H1 (cell line): ENCODE data around the gene PDE4D. TPM values are rescaled to one million over a fixed set of nuclear protein-coding genes. Genes with fewer than 3 reads are reported as not detected.

Experiments used
- CTCF ChIA-PET: fragments of 300-600 bp; sonication (Branson Sonifier 250); formaldehyde crosslinking; loops from one replicate; lab custom pipeline; 2021; ENCODE audit not compliant: partially characterized antibody; lab: Charles Lee
- POLR2A ChIA-PET: fragments of 300-600 bp; sonication (Branson Sonifier 250); formaldehyde crosslinking; loops from one replicate; lab custom pipeline; 2021; ENCODE audit warnings: inconsistent platforms; ENCODE audit not compliant: partially characterized antibody; lab: Charles Lee
- DNase-seq, 2 experiments: peaks; one replicate each; pipeline versions ENCODE4 v3.0.0 to v3.0.0-alpha.2; 2010 to 2022; ENCODE audit warnings: low spot score in 2 of 2, low read depth in 1 of 2, mixed read lengths in 1 of 2
- FAIRE-seq: peaks from 2 replicates; lab custom pipeline; 2011; peaks lifted over from hg19 to GRCh38; lab: Jason Lieb, UNC
- H2AFZ ChIP-seq: 2 replicates; pipeline ENCODE4 v1.8.1; 2012; ENCODE audit warnings: low read length, inconsistent platforms
- H2AK5ac ChIP-seq: 2 replicates; pipeline ENCODE4 v1.6.1; 2013; ENCODE audit warnings: low read depth, low read length
- H2BK120ac ChIP-seq: replicated peaks from 2 replicates; pipeline ENCODE3; 2013; ENCODE audit warnings: low read depth, low read length, inconsistent platforms
- H2BK12ac ChIP-seq: 2 replicates; pipeline ENCODE4 v1.6.1; 2013; ENCODE audit warnings: low read depth, low read length
- H2BK15ac ChIP-seq: 2 replicates; pipeline ENCODE4 v1.6.1; 2013; ENCODE audit warnings: low read length
- H2BK20ac ChIP-seq: 2 replicates; pipeline ENCODE4 v1.6.1; 2013; ENCODE audit warnings: low read length
- H2BK5ac ChIP-seq: 2 replicates; pipeline ENCODE4 v1.6.1; 2013; ENCODE audit warnings: low read depth, low read length
- H3K14ac ChIP-seq: 2 replicates; pipeline ENCODE4 v1.6.1; 2013; ENCODE audit warnings: inconsistent platforms; ENCODE audit not compliant: insufficient read length
- H3K18ac ChIP-seq: 2 replicates; pipeline ENCODE4 v1.6.1; 2013; ENCODE audit warnings: low read length; ENCODE audit errors: extremely low read depth
- H3K23ac ChIP-seq: 2 replicates; pipeline ENCODE4 v1.6.1; 2013; ENCODE audit warnings: inconsistent platforms; ENCODE audit not compliant: insufficient read length
- H3K23me2 ChIP-seq: 2 replicates; pipeline ENCODE4 v1.6.1; 2013; ENCODE audit warnings: low read depth, low read length
- H3K27ac ChIP-seq: 2 replicates; pipeline ENCODE4 v1.6.1; 2011; ENCODE audit warnings: low read depth, low read length, inconsistent platforms
- H3K27me3 ChIP-seq, 4 experiments: replicated peaks in 1 of 4; 1 replicate in 1 of 4; 2 replicates in 3 of 4; pipeline versions ENCODE4 v1.6.1 to v1.8.1; 2011 to 2013; ENCODE audit warnings: low read length in 3 of 4, mild to moderate bottlenecking in 3 of 4, inconsistent platforms in 2 of 4, mixed read lengths in 2 of 4, moderate library complexity in 1 of 4; ENCODE audit not compliant: control insufficient read depth in 3 of 4, insufficient read depth in 3 of 4; ENCODE audit errors: extremely low read depth in 1 of 4
- H3K36me3 ChIP-seq, 4 experiments: 2 replicates each; pipeline versions ENCODE4 v1.6.1 to v1.8.1; 2011 to 2013; ENCODE audit warnings: mild to moderate bottlenecking in 4 of 4, low read length in 3 of 4, moderate library complexity in 2 of 4, control low read depth in 1 of 4, inconsistent platforms in 1 of 4; ENCODE audit not compliant: insufficient read depth in 4 of 4, control insufficient read depth in 2 of 4
- H3K4ac ChIP-seq: replicated peaks from 2 replicates; pipeline ENCODE3; 2013; ENCODE audit warnings: low read length, low read depth, mixed read lengths, inconsistent platforms; ENCODE audit not compliant: insufficient read length
- H3K4me1 ChIP-seq, 4 experiments: replicated peaks in 1 of 4; 1 replicate in 1 of 4; 2 replicates in 3 of 4; pipeline versions ENCODE4 v1.6.1 to v1.8.1; 2011 to 2013; ENCODE audit warnings: low read length in 3 of 4, inconsistent platforms in 2 of 4, mixed read lengths in 1 of 4; ENCODE audit not compliant: insufficient read depth in 4 of 4, control insufficient read depth in 3 of 4
- H3K4me2 ChIP-seq, 2 experiments: 2 replicates each; pipeline versions ENCODE4 v1.6.1 to v1.8.1; 2011 to 2013; ENCODE audit warnings: low read depth in 2 of 2, low read length in 2 of 2, control low read depth in 1 of 2, inconsistent platforms in 1 of 2, mild to moderate bottlenecking in 1 of 2; ENCODE audit not compliant: insufficient read depth in 1 of 2
- H3K4me3 ChIP-seq, 4 experiments: fragments of 200-600, 300-600 bp in 1 of 4; sonication (generic), shearing (Covaris generic), sonication (Bioruptor Twin) in 1 of 4; 2 replicates each; pipeline versions ENCODE4 v1.5.1 to v1.8.1; 2011 to 2016; ENCODE audit warnings: low read length in 4 of 4, low read depth in 3 of 4, control low read depth in 2 of 4, inconsistent platforms in 2 of 4, mild to moderate bottlenecking in 2 of 4, mixed read lengths in 1 of 4, moderate library complexity in 1 of 4; ENCODE audit not compliant: insufficient read depth in 2 of 4; ENCODE audit errors: extremely low read depth in 1 of 4
- H3K56ac ChIP-seq: replicated peaks from 2 replicates; pipeline ENCODE3; 2013; ENCODE audit warnings: low read depth, mild to moderate bottlenecking, mixed read lengths, low read length, inconsistent platforms; ENCODE audit not compliant: insufficient read length
- H3K79me1 ChIP-seq: 2 replicates; pipeline ENCODE4 v1.6.1; 2013; ENCODE audit warnings: low read depth, low read length, control low read depth
- H3K79me2 ChIP-seq, 2 experiments: 2 replicates each; pipeline versions ENCODE4 v1.6.1 to v1.8.1; 2012 to 2013; ENCODE audit warnings: low read length in 2 of 2, mild to moderate bottlenecking in 2 of 2, inconsistent platforms in 1 of 2; ENCODE audit not compliant: insufficient read depth in 2 of 2, control insufficient read depth in 1 of 2
- H3K9ac ChIP-seq, 4 experiments: replicated peaks in 1 of 4; 1 replicate in 1 of 4; 2 replicates in 3 of 4; pipeline versions ENCODE4 v1.6.1 to v1.8.1; 2011 to 2013; ENCODE audit warnings: low read depth in 3 of 4, low read length in 3 of 4, control low read depth in 2 of 4, mild to moderate bottlenecking in 2 of 4, moderate library complexity in 2 of 4, inconsistent platforms in 1 of 4; ENCODE audit errors: extremely low read depth in 1 of 4
- H3K9me3 ChIP-seq, 2 experiments: 2 replicates each; pipeline versions ENCODE4 v1.6.1 to v1.8.1; 2012 to 2013; ENCODE audit warnings: mild to moderate bottlenecking in 2 of 2, moderate library complexity in 2 of 2, control low read depth in 1 of 2, inconsistent platforms in 1 of 2, low read depth in 1 of 2, low read length in 1 of 2, mixed read lengths in 1 of 2; ENCODE audit not compliant: insufficient read depth in 2 of 2
- H4K20me1 ChIP-seq, 2 experiments: replicated peaks in 1 of 2; 2 replicates each; pipeline versions ENCODE3 to v1.8.1; 2011 to 2013; ENCODE audit warnings: inconsistent platforms in 2 of 2, low read length in 2 of 2, mild to moderate bottlenecking in 1 of 2; ENCODE audit not compliant: insufficient read depth in 2 of 2, control insufficient read depth in 1 of 2
- H4K5ac ChIP-seq: 2 replicates; pipeline ENCODE4 v1.6.1; 2013; ENCODE audit warnings: low read length, low read depth, mixed read lengths, inconsistent platforms; ENCODE audit not compliant: insufficient read length
- H4K8ac ChIP-seq: 2 replicates; pipeline ENCODE4 v1.8.0; 2013; ENCODE audit warnings: mild to moderate bottlenecking, moderate library complexity, low read length, inconsistent platforms; ENCODE audit not compliant: insufficient read depth; ENCODE audit errors: extremely low read depth
- H4K91ac ChIP-seq: replicated peaks from 2 replicates; pipeline ENCODE3; 2013; ENCODE audit warnings: low read length, mixed read lengths, inconsistent platforms; ENCODE audit not compliant: insufficient read length
- BACH1 ChIP-seq: IDR thresholded peaks from 2 replicates; pipeline ENCODE4 v1.6.1; 2012; ENCODE audit warnings: low read length, improper control_type of control experiment
- EP300 ChIP-seq, 2 experiments: IDR thresholded peaks; 1 replicate in 1 of 2; 2 replicates in 1 of 2; pipeline ENCODE4 v1.6.1; 2011 to 2012; ENCODE audit warnings: low read depth in 2 of 2, low read length in 2 of 2, mild to moderate bottlenecking in 2 of 2, borderline replicate concordance in 1 of 2, inconsistent platforms in 1 of 2, moderate library complexity in 1 of 2
- GABPA ChIP-seq: IDR thresholded peaks from 2 replicates; pipeline ENCODE4 v1.6.1; 2011; ENCODE audit warnings: mild to moderate bottlenecking, low read length, moderate library complexity, borderline replicate concordance; ENCODE audit not compliant: insufficient read depth
- JUND ChIP-seq: IDR thresholded peaks from 2 replicates; pipeline ENCODE4 v1.6.1; 2011; ENCODE audit warnings: mild to moderate bottlenecking, improper control_type of control experiment, low read length
- RXRA ChIP-seq: IDR thresholded peaks from 2 replicates; pipeline ENCODE4 v1.6.1; 2011; ENCODE audit warnings: low read depth, mild to moderate bottlenecking, low read length, moderate library complexity; ENCODE audit not compliant: insufficient read depth
- TAF1 ChIP-seq: IDR thresholded peaks from 2 replicates; pipeline ENCODE4 v1.6.1; 2011; ENCODE audit warnings: mild to moderate bottlenecking, low read depth, low read length
- TBP ChIP-seq: IDR thresholded peaks from 2 replicates; pipeline ENCODE4 v1.6.1; 2011; ENCODE audit warnings: low read depth, low read length, improper control_type of control experiment
- polyA plus RNA-seq, 7 experiments: library from polyadenylated mRNA; depleted of rRNA in 3 of 7; stranded (reverse) in 5 of 7; unstranded in 2 of 7; fragments of >200 nt in 5 of 7; fragments of 200-250 nt in 2 of 7; gene quantifications; 1 replicate in 5 of 7; 2 replicates in 1 of 7; 4 replicates in 1 of 7; pipeline versions ENCODE4 v1.2.1 to v1.2.3, GENCODE V29; 2011 to 2013; ENCODE audit warnings: missing spikeins in 2 of 7, mixed read lengths in 2 of 7
- total RNA-seq: library from RNA; stranded (reverse); fragmentation: NEBNext Ultra II Directional; extraction: Animal tissue kit (Norgen Biotek cat#: 25700); gene quantifications from 2 replicates; pipeline ENCODE4 v1.2.1, GENCODE V29; 2021

The PDE4D gene
- total and polyA plus RNA-seq, 2 of the 8 experiments (the other 6 are each of a cell fraction or from before 2014, with no cell fraction given): 2.3 to 3.7 TPM

DNA sequence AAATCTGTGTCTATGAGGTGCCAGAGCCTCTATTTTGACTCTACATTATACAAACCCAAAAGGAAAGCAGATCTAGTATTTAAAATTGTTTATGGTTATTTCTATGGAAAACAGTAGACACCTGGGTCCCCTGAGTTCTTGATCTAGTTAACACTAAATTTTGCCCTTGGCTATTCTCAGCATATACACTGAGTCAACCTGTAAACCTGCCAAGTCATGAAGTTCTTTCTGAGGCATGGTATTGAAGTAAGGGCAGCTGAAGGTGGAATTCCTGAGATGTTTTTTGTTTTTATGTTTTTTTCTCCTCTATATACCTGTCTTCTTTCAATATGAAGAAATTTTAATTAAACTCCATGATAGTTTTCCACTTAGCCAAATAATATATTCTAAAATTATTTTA lies 120.2 kb downstream of the PDE4D start:
- no peaks in the 10 kb centered on the region for H3K79me1 ChIP-seq
- H3K14ac ChIP-seq: no peak overlapping the region
- H4K8ac ChIP-seq: no peak overlapping the region
- no peak overlapping the region for H2AFZ ChIP-seq
- H3K4me2 ChIP-seq: no peak overlapping the region
- no peak overlapping the region for H2BK20ac ChIP-seq
- H3K18ac ChIP-seq: no peak overlapping the region
- no peak overlapping the region for H2BK5ac ChIP-seq
- H3K4me1 ChIP-seq: peaks cover 0 to 4% (median under 1%) of the 10 kb centered on the region in 4 experiments; a peak in 3 of 7 replicates
- no peak overlapping the region for H2AK5ac ChIP-seq
- H3K4me3 ChIP-seq: no peak overlapping the region
- H2BK120ac ChIP-seq: no peak overlapping the region
- no peak overlapping the region for H3K27ac ChIP-seq
- no peak overlapping the region for H3K23ac ChIP-seq
- no peak overlapping the region for H4K5ac ChIP-seq
- ChIA-PET POLR2A (no interaction called here), CTCF (no interaction called here)
- H2BK15ac ChIP-seq: no peak overlapping the region
- peaks cover 0 to 6% (median 6%) of the 10 kb centered on the region in 4 experiments; a peak in 5 of 7 replicates for H3K27me3 ChIP-seq
- no peak overlapping the region for H3K56ac ChIP-seq
- no peak for FAIRE-seq
- no peak overlapping the region for H4K91ac ChIP-seq
- peak overlapping the region in 1 of 4 experiments; percentile 49; a peak in 1 of 7 replicates for H3K9ac ChIP-seq
- H3K4ac ChIP-seq: no peak overlapping the region
- no peaks in the 10 kb centered on the region for H3K9me3 ChIP-seq
- H4K20me1 ChIP-seq: no peaks in the 10 kb centered on the region
- no peak for TF ChIP-seq EP300 (IDR thresholded peaks at IDR 0.05; ENCODE audit: borderline replicate concordance in 1 of 2, low read depth in 2 of 2, low read length in 2 of 2)
- no peak for TF ChIP-seq TAF1
- TF ChIP-seq RXRA: no peak
- TF ChIP-seq GABPA: no peak
- TF ChIP-seq JUND: no peak
- no peak for TF ChIP-seq TBP
- TF ChIP-seq BACH1: 0 out of 2 replicates have a peak, but pooled peaks have one; percentile 56
- no peak for DNase-seq
- no peaks in the 10 kb centered on the region for H3K79me2 ChIP-seq
- H3K23me2 ChIP-seq: peaks cover 5% of the 10 kb centered on the region
- no peak overlapping the region for H2BK12ac ChIP-seq
- no peaks in the 10 kb centered on the region for H3K36me3 ChIP-seq
